ENCODE data around the gene FAM227A.

DNA sequence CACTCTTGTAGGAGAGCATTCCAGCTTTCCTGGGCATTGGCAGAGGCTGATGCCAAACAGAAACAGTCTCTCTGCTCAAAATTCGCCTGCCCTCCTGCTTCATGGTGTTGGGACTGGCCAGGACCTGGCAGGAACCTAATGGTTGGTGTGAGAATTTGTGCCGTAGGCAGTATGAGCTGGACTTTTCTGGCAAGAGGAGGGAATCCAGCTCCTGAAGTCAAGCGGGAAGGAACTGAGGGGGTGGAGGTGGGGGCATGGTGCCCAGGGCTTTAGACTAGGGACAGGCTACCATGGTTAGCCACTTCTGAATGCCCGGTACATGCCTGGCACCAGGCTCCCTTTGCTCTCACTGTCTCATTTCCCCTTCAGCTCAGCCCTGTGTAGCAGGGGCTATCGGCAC is 18.7 kb upstream of the FAM227A start:
- TF ChIP-seq, protein P1, sequence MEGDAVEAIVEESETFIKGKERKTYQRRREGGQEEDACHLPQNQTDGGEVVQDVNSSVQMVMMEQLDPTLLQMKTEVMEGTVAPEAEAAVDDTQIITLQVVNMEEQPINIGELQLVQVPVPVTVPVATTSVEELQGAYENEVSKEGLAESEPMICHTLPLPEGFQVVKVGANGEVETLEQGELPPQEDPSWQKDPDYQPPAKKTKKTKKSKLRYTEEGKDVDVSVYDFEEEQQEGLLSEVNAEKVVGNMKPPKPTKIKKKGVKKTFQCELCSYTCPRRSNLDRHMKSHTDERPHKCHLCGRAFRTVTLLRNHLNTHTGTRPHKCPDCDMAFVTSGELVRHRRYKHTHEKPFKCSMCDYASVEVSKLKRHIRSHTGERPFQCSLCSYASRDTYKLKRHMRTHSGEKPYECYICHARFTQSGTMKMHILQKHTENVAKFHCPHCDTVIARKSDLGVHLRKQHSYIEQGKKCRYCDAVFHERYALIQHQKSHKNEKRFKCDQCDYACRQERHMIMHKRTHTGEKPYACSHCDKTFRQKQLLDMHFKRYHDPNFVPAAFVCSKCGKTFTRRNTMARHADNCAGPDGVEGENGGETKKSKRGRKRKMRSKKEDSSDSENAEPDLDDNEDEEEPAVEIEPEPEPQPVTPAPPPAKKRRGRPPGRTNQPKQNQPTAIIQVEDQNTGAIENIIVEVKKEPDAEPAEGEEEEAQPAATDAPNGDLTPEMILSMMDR (IDR thresholded peaks at IDR 0.05), result no peak
- TF ChIP-seq POLR2A (IDR thresholded peaks at IDR 0.05), result no peak

Data from prostate gland (tissue), 2 donors.